HL-60 (cell line): Measurements from ENCODE around the gene LAMA5.

ENCODE experiments used
- DNase-seq, 2 experiments: peaks; one replicate each; pipeline ENCODE4 v3.0.0-alpha.2; 2010 to 2020; ENCODE audit warnings: low read depth in 1 of 2, low spot score in 1 of 2
- H3K27ac ChIP-seq: fragments of 250-450 bp; sonication (Bioruptor Pico); replicated peaks from 2 replicates; pipeline ENCODE4 v1.5.1; 2020; ENCODE audit warnings: mild to moderate bottlenecking, moderate library complexity
- H3K27me3 ChIP-seq: fragments of 250-450 bp; sonication (Bioruptor Pico); 2 replicates; pipeline ENCODE4 v1.5.1; 2021; ENCODE audit warnings: mild to moderate bottlenecking, moderate library complexity; ENCODE audit not compliant: insufficient read depth, poor library complexity, severe bottlenecking
- H3K4me3 ChIP-seq: replicated peaks from 2 replicates; pipeline ENCODE4 v1.5.1; 2011; ENCODE audit warnings: mild to moderate bottlenecking, control low read depth, low read length; ENCODE audit not compliant: insufficient read depth
- CTCF ChIP-seq: IDR thresholded peaks from one replicate; pipeline ENCODE4 v1.5.1; 2011; ENCODE audit warnings: low read length, control low read depth, inconsistent platforms; ENCODE audit not compliant: insufficient read depth
- GABPA ChIP-seq: IDR thresholded peaks from 2 replicates; pipeline ENCODE4 v1.6.1; 2012; ENCODE audit warnings: low read depth
- POLR2AphosphoS5 ChIP-seq: IDR thresholded peaks from 2 replicates; pipeline ENCODE4 v1.6.1; 2012; ENCODE audit warnings: low read depth
- REST ChIP-seq: IDR thresholded peaks from 2 replicates; pipeline ENCODE4 v1.6.1; 2012; ENCODE audit warnings: low read depth; ENCODE audit not compliant: insufficient replicate concordance
- SPI1 ChIP-seq: IDR thresholded peaks from 2 replicates; pipeline ENCODE4 v1.6.1; 2012; ENCODE audit warnings: low read depth, mild to moderate bottlenecking, borderline replicate concordance

LAMA5 gene

GRCh38 chr20:62413025-62413570 lies 46.0 kb upstream of the LAMA5 start:
- Histone ChIP-seq H3K27me3 (peaks cover 6% of the 10 kb centered on the region), H3K4me3 (no peak overlapping the region), H3K27ac (no peak overlapping the region)
- no peak for TF ChIP-seq CTCF
- no peak for TF ChIP-seq REST
- TF ChIP-seq POLR2AphosphoS5, result no peak
- TF ChIP-seq GABPA, result no peak
- TF ChIP-seq SPI1, result no peak
- DNase-seq, result no peak

GRCh38 chr20:62412194-62413024 lies 45.3 kb upstream of the LAMA5 start:
- no peak overlapping the region for H3K27ac ChIP-seq
- H3K4me3 ChIP-seq, result no peak overlapping the region
- TF ChIP-seq GABPA (no peak), REST (no peak), SPI1 (no peak), POLR2AphosphoS5 (no peak), CTCF (no peak)
- no peak for DNase-seq
- peaks cover 5% of the 10 kb centered on the region for H3K27me3 ChIP-seq

GRCh38 chr20:62411479-62412193 lies 44.5 kb upstream of the LAMA5 start:
- H3K27ac ChIP-seq, result no peak overlapping the region
- no peak for DNase-seq
- no peak for TF ChIP-seq CTCF
- no peak overlapping the region for H3K4me3 ChIP-seq
- H3K27me3 ChIP-seq, result peaks cover 4% of the 10 kb centered on the region
